Choroid plexus epithelial cell (primary cell): Measurements from ENCODE around the gene KREMEN1.

Experiments used
- DNase-seq: peaks from one replicate; pipeline ENCODE4 v3.0.0-alpha.2; 2010; ENCODE audit warnings: low read depth
- H3K4me3 ChIP-seq: 2 replicates; pipeline ENCODE4 v1.5.1; 2011; ENCODE audit warnings: low read depth, mild to moderate bottlenecking, control low read depth, low read length, moderate library complexity
- TF ChIP-seq, protein P1 (sequence below): conservative IDR thresholded peaks from 2 replicates; pipeline ENCODE4 v1.5.1; 2011; ENCODE audit warnings: low read depth, mild to moderate bottlenecking, control low read depth, inconsistent platforms, low read length, moderate library complexity

KREMEN1 gene

DNA sequence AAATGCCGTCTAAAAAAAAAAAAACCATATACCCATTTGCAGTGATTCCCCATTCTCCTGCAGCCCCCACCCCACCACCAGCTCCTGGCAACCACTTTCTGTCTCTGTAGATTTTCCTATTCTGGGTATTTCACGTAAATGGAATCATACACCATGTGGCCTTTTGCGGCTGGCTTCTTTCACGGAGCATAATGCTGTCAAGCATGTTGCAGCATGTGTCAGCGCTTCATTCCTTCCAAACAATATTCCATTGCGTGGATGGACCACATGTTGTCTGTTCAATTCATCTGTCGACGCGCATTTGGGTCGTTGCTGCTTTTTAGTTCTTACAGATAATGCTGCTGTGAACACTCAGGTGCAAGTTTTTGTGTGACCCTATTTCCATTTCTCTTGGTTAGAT is 118.1 kb downstream of the KREMEN1 start:
- TF ChIP-seq, protein P1, sequence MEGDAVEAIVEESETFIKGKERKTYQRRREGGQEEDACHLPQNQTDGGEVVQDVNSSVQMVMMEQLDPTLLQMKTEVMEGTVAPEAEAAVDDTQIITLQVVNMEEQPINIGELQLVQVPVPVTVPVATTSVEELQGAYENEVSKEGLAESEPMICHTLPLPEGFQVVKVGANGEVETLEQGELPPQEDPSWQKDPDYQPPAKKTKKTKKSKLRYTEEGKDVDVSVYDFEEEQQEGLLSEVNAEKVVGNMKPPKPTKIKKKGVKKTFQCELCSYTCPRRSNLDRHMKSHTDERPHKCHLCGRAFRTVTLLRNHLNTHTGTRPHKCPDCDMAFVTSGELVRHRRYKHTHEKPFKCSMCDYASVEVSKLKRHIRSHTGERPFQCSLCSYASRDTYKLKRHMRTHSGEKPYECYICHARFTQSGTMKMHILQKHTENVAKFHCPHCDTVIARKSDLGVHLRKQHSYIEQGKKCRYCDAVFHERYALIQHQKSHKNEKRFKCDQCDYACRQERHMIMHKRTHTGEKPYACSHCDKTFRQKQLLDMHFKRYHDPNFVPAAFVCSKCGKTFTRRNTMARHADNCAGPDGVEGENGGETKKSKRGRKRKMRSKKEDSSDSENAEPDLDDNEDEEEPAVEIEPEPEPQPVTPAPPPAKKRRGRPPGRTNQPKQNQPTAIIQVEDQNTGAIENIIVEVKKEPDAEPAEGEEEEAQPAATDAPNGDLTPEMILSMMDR = no peak
- H3K4me3 ChIP-seq = no peak overlapping the region
- no peak for DNase-seq

DNA sequence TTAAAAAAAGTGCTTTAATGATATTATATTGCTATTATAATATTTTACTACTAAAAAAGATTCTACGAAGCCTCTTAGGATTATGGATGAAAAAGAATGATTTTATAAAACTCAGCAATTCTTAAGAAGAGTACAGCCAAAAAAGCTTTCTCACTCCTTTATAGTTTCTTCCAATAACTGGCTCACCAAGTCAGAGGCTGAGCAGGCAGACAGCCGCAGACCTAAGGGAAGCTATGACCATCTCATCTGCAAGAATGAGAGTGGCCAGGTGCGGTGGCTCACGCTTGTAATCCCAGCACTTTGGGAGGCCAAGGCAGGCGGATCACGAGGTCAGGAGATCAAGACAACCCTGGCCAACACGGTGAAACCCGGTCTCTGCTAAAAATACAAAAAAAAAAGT is 120.2 kb downstream of the KREMEN1 start:
- no peak for DNase-seq
- TF ChIP-seq, protein P1 = no peak
- no peak overlapping the region for H3K4me3 ChIP-seq

DNA sequence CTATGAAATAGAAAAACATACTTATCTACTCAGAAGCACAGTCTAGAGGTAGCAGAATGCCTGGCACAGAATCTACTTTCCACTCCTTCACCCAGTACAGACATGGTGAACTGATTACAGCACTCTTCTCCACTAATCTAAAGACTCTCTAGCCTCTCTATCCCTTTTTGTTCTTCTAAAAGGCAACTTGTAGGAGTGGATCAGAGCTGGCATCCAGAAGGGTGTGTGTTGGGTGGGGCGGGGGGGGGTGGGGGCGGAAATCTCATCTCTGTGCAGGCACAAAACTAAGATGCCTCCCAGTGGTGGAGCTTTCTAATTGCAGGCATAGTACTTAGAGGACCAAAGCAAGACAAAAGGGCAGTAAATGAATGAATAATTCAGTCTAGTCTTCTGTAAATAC is 121.3 kb downstream of the KREMEN1 start:
- H3K4me3 ChIP-seq = no peak overlapping the region
- DNase-seq = no peak
- TF ChIP-seq, protein P1 = no peak

DNA sequence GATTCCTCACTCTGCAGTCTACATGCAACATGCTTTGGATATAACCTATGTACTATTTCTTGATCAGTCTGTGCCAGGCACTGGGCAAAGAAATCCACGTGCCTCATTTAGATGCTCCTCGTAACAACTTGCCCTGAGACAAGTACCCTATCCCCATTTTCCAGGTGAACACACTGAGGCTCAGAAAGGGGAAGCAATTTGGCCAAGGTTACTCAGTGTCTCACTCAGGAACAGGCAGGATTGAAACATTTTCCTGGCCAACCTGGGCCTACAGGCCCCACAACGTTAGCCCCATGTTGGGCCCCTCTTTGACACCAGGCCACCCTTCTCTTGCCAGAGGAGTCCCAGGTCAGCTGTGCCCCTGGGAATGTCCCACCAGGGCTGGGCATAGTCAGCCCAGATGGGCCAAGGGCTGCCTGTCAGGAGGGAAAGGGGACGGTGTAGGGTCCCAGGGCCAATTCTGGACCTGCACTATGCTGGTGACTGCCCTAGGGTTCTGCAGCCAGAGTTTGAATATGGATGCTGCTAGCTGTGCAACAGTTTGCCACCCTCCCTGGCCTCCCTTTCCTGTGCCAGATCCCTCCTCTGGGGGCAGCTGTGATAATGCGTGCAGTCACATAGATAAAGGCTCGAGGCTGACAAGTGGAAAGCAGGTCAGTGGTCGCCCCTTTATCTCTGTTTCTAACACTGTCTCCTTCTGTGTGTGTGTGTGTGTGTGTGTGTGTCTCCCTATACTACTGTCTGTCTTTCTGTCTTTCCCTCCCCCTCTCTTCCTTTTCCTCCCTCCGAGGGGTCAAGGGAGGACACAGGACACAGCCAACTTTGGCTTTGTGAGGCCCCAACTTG is 122.5 kb downstream of the KREMEN1 start:
- DNase-seq = no peak
- H3K4me3 ChIP-seq = no peak overlapping the region
- TF ChIP-seq, protein P1 = no peak

DNA sequence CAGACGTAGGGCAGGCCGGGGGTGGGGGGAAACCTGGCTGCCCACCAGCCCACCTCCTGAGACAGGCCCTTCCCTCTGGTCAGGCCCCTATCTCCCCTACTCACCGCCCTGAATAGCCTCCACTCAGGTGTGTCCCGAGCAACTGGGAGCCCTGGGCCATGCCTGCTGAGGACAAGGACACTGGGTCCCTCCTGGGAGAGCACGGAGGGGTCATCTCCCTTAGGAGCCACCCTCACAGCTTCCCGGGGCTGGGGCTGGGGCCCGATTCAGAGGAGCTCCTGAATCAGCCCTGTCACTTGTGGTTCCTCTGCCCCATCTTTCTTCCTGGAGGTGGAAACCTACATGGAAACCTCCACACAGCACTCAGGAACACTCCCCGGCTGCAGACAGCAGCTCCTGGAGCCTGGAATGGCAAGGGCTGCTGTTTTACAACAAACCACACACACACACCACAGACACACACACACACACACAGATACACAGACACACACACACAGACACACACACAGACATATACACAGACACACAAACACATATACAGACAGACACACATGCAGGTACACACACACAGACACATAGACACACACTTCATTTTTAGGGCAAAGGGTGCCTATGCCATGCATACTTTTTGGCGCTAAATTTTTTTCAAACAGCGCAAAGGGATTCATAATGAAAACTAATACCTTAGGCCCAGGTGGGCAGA is 123.3 kb downstream of the KREMEN1 start:
- TF ChIP-seq, protein P1 = no peak
- DNase-seq = no peak

DNA sequence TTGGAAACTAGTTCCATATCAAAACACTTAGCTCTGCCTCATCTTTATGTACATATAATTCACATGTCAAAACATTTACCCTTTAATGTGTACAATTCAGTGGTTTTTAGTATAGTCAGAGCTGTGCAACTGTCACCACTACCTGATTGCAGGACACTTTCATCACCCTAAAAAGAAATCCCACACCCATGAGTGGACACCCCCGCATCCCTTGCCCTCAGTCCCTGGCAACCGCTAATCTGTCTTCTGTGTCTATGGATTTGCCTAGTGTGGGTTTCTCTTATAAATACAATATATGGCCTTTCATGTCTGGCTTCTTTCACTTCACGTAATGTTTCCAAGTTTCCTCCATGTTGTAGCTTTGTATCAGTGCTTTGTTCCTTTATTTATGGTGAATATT is 124.3 kb downstream of the KREMEN1 start:
- no peak overlapping the region for H3K4me3 ChIP-seq
- no peak for DNase-seq
- TF ChIP-seq, protein P1 = no peak

More for the DNA sequence above, 123.3 kb downstream of the KREMEN1 start:
- no peak overlapping the region for H3K4me3 ChIP-seq
